Measurements from ENCODE around the gene OR5D13. TPM values are rescaled to one million over a fixed set of nuclear protein-coding genes. Genes with fewer than 3 reads are reported as not detected.

OR5D13 gene
- total and polyA plus RNA-seq, 2 experiments from 2014 or later: not detected

GRCh38 chr11:55819330-55819729, 46.1 kb downstream of the OR5D13 start, which contains the start of gene OR5D18 (continued):
- TF ChIP-seq ZNF114 (CRISPR knock-in tag; IDR thresholded peaks at IDR 0.05): no peak
- TF ChIP-seq STAT1 (IDR thresholded peaks at IDR 0.05; ENCODE audit: unreplicated experiment): no peak
- TF ChIP-seq NANOG (IDR thresholded peaks at IDR 0.05; ENCODE audit: borderline replicate concordance): no peak
- TF ChIP-seq JUNB (IDR thresholded peaks at IDR 0.05; ENCODE audit: unreplicated experiment): no peak
- TF ChIP-seq ZNF331 (CRISPR knock-in tag; IDR thresholded peaks at IDR 0.05; ENCODE audit: low read depth): no peak

Other genes with a start within 250 kb of the OR5D13 start
- gene OR4C15, start 219.0 kb upstream of the OR5D13 start, total RNA-seq (2014; rRNA removed; shearing (Covaris generic)): not detected in 2 replicates
- gene OR4C15, start 219.0 kb upstream of the OR5D13 start, polyA plus RNA-seq (2016; fragmentation: Nextera tagmentation; extraction: Ambion mirVana): not detected in 2 replicates
- not detected in 2 replicates for gene OR4C16, start 201.3 kb upstream of the OR5D13 start, total RNA-seq (2014; rRNA removed; shearing (Covaris generic))
- not detected in 2 replicates for gene OR4C16, start 201.3 kb upstream of the OR5D13 start, polyA plus RNA-seq (2016; fragmentation: Nextera tagmentation; extraction: Ambion mirVana)
- gene OR4C11, start 165.8 kb upstream of the OR5D13 start, total RNA-seq (2014; rRNA removed; shearing (Covaris generic)): not detected in 2 replicates
- not detected in 2 replicates for gene OR4C11, start 165.8 kb upstream of the OR5D13 start, polyA plus RNA-seq (2016; fragmentation: Nextera tagmentation; extraction: Ambion mirVana)
- not detected in 2 replicates for gene OR4P4, start 138.3 kb upstream of the OR5D13 start, total RNA-seq (2014; rRNA removed; shearing (Covaris generic))
- not detected in 2 replicates for gene OR4P4, start 138.3 kb upstream of the OR5D13 start, polyA plus RNA-seq (2016; fragmentation: Nextera tagmentation; extraction: Ambion mirVana)
- gene OR4S2, start 125.1 kb upstream of the OR5D13 start, total RNA-seq (2014; rRNA removed; shearing (Covaris generic)): not detected in 2 replicates
- not detected in 2 replicates for gene OR4S2, start 125.1 kb upstream of the OR5D13 start, polyA plus RNA-seq (2016; fragmentation: Nextera tagmentation; extraction: Ambion mirVana)
- gene OR4C6, start 111.2 kb upstream of the OR5D13 start, total RNA-seq (2014; rRNA removed; shearing (Covaris generic)): not detected in 2 replicates
- gene OR4C6, start 111.2 kb upstream of the OR5D13 start, polyA plus RNA-seq (2016; fragmentation: Nextera tagmentation; extraction: Ambion mirVana): not detected in 2 replicates
- gene OR5D14, start 22.1 kb downstream of the OR5D13 start, total RNA-seq (2014; rRNA removed; shearing (Covaris generic)): not detected in 2 replicates
- gene OR5D14, start 22.1 kb downstream of the OR5D13 start, polyA plus RNA-seq (2016; fragmentation: Nextera tagmentation; extraction: Ambion mirVana): not detected in 2 replicates
- not detected in 2 replicates for gene OR5L1, start 37.9 kb downstream of the OR5D13 start, total RNA-seq (2014; rRNA removed; shearing (Covaris generic))
- not detected in 2 replicates for gene OR5L1, start 37.9 kb downstream of the OR5D13 start, polyA plus RNA-seq (2016; fragmentation: Nextera tagmentation; extraction: Ambion mirVana)
- gene OR5D18, start 46.2 kb downstream of the OR5D13 start, total RNA-seq (2014; rRNA removed; shearing (Covaris generic)): not detected in 2 replicates
- gene OR5D18, start 46.2 kb downstream of the OR5D13 start, polyA plus RNA-seq (2016; fragmentation: Nextera tagmentation; extraction: Ambion mirVana): not detected in 2 replicates
- not detected in 2 replicates for gene OR5L2, start 53.8 kb downstream of the OR5D13 start, total RNA-seq (2014; rRNA removed; shearing (Covaris generic))
- not detected in 2 replicates for gene OR5L2, start 53.8 kb downstream of the OR5D13 start, polyA plus RNA-seq (2016; fragmentation: Nextera tagmentation; extraction: Ambion mirVana)
- gene OR5D16, start 65.3 kb downstream of the OR5D13 start, total RNA-seq (2014; rRNA removed; shearing (Covaris generic)): not detected in 2 replicates
- gene OR5D16, start 65.3 kb downstream of the OR5D13 start, polyA plus RNA-seq (2016; fragmentation: Nextera tagmentation; extraction: Ambion mirVana): not detected in 2 replicates
- not detected in 2 replicates for gene TRIM51, start 109.9 kb downstream of the OR5D13 start, total RNA-seq (2014; rRNA removed; shearing (Covaris generic))
- gene TRIM51, start 109.9 kb downstream of the OR5D13 start, polyA plus RNA-seq (2016; fragmentation: Nextera tagmentation; extraction: Ambion mirVana): 0.14 and 0.21 TPM in 2 replicates
- not detected in 2 replicates for gene OR5W2, start 141.1 kb downstream of the OR5D13 start, total RNA-seq (2014; rRNA removed; shearing (Covaris generic))
- not detected in 2 replicates for gene OR5W2, start 141.1 kb downstream of the OR5D13 start, polyA plus RNA-seq (2016; fragmentation: Nextera tagmentation; extraction: Ambion mirVana)
- not detected in 2 replicates for gene OR5I1, start 163.0 kb downstream of the OR5D13 start, total RNA-seq (2014; rRNA removed; shearing (Covaris generic))
- not detected in 2 replicates for gene OR5I1, start 163.0 kb downstream of the OR5D13 start, polyA plus RNA-seq (2016; fragmentation: Nextera tagmentation; extraction: Ambion mirVana)
- gene OR10AG1, start 196.5 kb downstream of the OR5D13 start, total RNA-seq (2014; rRNA removed; shearing (Covaris generic)): 0.10 and 0.58 TPM in 2 replicates
- gene OR10AG1, start 196.5 kb downstream of the OR5D13 start, polyA plus RNA-seq (2016; fragmentation: Nextera tagmentation; extraction: Ambion mirVana): 0.06 TPM in 1 of 2 replicates, not detected in the other
- gene OR5F1, start 221.2 kb downstream of the OR5D13 start, total RNA-seq (2014; rRNA removed; shearing (Covaris generic)): not detected in 2 replicates
- not detected in 2 replicates for gene OR5F1, start 221.2 kb downstream of the OR5D13 start, polyA plus RNA-seq (2016; fragmentation: Nextera tagmentation; extraction: Ambion mirVana)